Embryonic facial prominence (tissue), 1 donor: ENCODE measurements around the gene KYNU.

Experiments
- DNase-seq: peaks from one replicate; pipeline ENCODE4 v3.0.0-alpha.2; 2016; ENCODE audit errors: extremely low spot score

KYNU gene

GRCh38 chr2:142961202-142961601 is 83.7 kb downstream of the KYNU start:
- no peak for DNase-seq

DNA sequence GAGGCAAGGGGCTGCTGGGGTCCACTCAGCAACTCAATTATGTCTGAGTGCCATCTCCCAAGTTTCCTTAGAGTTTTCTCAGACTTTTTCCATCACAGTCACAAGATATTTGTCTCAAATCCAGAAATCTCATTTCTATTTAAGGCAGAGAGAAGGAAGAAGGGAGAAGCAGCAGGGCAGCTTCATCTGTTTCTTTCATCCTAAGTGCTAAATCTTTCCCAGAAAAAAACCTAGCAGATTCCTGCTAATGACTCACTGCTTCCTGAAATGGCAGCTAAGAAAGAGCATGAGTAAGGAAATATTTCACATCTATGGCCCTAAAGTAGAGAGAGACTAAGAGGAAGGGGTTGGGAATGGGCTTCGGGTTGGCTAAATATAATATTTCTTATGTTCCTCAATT is 88.0 kb downstream of the KYNU start:
- DNase-seq = no peak

DNA sequence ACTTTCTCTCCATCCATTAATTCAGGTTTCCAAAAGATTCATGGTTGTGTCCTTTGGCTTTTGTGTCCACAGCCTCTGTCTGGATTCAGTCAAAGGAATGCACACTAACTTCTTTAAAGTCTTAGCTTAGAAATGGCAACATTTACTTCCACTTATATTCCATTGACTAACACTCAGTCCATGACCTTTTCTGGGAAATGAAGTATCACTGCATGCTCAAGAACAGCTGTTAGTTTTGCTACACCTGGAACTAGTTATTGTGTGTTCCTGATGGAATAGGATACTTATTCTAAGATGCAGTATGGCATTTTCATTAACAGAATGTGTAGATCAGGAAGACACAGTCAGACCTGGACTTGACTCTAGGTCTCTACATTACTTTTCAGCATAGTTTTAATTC is 88.8 kb downstream of the KYNU start:
- DNase-seq = no peak

DNA sequence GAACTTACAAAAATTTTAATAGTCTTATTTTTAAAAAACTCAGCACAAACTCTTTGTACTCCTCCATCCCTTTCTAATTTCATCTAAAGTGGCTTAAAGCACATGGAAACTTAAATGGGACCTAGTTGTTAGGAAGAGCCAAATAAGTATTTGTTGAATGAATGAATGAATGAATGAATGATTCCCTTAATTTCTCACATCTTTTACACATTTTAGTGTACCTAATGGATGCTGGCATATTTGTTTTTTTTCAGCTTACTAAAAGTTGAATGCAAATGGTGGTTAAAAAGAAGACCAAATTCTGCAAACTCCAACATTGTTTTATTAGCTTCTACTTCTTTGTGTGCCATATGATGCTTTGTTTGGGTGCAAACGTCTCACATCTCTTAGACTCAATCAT is 89.6 kb downstream of the KYNU start:
- no peak for DNase-seq

GRCh38 chr2:142973160-142973821 is 95.8 kb downstream of the KYNU start:
- DNase-seq = no peak

GRCh38 chr2:142973822-142974207 is 96.4 kb downstream of the KYNU start:
- DNase-seq = no peak

DNA sequence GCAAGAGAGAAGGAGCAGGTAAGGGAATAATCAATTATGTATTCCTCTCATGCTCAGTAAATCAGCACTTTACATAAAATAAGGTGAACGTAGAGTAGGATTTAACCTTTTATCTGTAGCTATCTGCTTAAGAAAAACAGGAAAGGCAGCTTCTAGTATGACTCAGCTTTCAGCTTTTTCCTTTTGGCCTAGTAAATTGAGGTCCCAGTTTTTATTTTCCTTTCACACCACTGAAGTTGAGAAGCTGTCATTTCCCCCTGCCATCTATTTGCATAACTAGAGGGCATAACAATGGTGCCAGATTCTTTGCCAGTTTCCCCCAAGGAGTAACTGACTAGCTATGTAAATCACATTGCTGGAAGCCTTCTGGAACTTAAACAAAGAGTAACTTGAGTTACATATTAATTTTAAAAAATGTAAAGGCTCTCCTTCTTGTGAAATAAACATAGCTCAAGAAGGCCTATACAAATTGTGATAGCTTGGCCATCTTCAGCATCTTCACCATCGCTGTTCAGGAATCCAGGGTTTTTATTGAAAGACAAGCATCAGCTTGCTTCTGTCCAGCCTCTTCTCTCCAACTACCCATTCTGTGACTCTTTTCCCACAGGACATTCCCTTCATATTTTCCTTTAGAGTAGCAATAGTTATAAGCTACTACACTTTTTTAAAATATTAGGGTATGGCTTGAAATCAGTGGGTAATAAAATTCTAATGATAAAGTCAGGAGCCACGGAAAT is 97.0 kb downstream of the KYNU start:
- peak; percentile 7 for DNase-seq

DNA sequence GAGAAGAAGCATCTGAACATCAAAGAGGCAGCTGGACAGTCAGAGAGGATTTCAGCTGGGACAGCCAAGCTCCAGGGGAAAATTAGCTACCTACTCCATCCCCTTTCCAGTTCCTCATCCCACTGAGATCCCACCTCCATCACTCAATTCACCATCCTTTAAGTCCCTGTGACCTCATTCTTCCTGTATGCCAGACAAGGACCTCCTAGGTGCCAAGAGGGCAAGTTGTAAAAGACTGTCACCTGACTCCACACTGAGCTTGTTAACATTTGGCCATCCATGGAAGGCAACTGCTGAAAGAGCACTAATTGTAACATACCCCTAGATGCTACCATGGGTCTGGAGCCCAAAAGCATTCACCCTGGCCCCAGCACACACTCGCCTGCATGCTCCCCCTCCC is 97.8 kb downstream of the KYNU start:
- no peak for DNase-seq

DNA sequence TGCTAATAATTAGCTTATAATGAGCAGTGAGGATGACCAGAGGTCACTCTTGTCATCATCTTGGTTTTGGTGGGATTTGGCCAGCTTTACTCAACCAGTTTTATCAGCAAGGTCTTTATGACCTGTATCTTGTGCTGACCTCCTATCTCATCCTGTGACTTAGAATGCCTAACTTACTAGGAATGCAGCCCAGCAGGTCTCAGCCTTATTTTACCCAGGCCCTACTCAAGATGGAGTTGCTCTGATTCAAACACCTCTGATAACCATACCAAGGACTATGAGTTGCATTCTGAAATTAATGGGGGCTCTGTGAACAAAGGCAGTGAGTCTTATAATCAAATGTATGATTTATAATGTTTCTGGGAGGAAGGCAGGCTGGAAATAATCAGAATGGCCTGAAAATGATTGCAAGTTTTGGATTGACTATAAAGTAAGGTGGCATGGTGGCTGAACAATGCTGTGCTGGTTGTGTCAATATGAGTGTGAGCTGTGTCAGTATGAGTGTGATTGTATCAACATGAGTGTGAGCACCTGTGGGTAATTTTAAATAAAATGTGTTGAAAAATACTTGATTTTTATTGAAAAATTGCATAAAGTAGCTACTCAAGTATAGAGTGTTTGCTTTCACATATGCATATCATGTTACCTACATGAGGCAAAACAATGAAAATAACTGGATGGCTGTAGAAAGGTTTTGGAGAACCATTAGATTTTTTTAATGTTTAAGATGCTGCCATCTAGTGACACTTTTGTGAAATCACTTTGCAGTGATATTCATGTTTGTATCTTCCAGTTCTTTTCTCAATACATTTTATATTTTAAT is 103.0 kb downstream of the KYNU start:
- DNase-seq = peak; percentile 19

- DNase-seq = no peak
Observed at GRCh38 chr2:142981069-142981378, 103.6 kb downstream of the KYNU start.

- no peak for DNase-seq
Observed at GRCh38 chr2:142981756-142982155, 104.3 kb downstream of the KYNU start.

DNA sequence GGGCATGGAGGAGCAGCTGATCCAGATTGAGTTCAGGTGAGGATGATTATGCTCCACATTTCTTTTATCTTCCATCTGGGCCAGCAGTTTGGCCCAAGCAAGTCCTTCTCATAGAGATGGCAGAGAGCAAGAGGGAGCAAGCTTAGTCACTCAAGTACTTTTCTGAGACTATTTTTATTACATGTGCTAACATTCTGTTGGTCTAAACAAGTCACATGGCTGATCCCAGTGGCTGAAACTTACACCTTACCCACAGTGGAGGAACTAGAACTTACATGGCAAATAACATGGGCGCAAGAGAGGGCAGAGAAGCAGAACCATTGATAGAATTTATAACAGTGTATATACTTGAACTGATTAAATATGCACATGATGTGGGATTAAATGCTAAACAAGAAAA is 105.7 kb downstream of the KYNU start:
- DNase-seq = no peak

GRCh38 chr2:142984657-142985056 is 107.2 kb downstream of the KYNU start:
- DNase-seq = no peak

DNA sequence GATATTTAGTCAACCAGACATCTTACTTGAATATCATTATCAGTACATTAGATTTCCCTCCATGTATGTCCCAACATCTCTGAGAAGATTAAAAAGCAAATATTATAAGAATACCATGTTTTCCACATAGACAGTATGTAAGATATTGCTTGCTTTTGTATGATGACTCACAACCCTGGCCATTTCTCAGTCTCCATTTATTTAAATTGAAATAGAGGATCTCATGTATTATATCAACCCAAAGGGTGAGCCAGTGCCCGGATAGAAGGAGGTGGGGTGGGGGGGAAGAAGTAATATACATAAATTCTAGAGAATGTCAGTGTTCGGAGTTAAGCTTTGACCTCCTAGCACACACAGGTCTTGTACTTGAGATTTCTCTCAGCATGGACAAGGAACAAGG is 109.6 kb downstream of the KYNU start:
- DNase-seq = no peak

DNA sequence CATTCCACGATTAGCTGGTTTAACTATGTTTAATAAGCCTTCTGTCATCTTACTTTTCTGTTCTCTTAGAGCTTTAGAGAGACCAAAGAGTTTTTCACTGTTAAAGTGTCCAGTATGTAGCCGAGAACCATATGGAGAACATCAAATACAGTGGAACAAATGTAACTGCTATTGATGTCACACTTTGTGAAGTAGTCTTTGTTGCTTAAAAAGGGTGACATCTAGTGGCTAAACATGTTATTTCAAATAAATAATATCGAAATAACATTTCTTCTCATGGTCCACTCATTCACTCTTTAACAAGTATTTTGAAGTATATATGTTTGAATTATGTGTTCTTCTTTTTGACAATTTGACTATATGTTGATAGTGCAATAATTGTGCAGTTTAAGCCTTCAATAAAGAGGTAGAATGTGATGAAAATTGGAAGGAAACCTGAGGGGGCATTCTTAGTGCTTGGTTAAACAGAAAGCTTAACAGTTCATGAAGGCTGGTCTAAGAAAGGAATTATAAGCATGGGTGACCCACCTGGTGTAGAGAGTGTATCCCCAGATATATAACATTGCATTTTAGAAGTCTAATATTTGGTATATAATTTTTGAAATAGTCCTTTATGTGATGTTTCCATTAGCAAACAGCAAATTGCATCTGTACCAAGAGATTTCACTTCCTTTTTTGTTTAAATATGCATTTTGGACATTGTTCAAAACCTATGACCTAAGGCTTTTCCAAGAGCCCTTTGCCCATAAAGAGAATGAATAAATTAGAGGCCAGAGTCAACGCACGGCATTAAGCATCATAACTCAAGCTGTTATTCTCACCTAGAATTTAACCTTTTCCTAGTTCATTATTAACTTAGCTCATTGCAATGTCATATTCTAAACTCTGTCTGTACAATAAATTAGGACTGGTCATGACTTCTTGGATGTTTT is 112.1 kb downstream of the KYNU start:
- peak; percentile 64 for DNase-seq

DNA sequence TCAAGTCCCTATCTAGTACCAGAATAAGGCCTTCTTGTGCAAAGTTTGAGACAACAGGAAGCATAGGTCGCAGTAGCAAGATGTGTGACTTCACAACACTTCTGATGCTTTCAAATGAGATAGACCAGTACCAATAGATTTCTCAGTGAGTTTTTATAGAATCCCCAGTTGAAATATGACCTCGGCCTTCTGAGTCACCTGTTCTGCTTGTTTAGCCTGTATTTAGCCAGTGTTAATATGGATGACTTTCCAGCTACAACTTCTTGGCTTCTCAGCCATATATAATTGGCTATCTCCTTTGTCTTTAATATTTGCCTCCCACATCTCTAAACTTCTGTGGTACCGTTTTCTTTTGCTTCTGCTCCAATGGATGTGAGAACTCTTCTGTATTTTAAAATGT is 113.8 kb downstream of the KYNU start:
- no peak for DNase-seq

GRCh38 chr2:142992840-142993239 is 115.4 kb downstream of the KYNU start:
- DNase-seq = no peak

DNA sequence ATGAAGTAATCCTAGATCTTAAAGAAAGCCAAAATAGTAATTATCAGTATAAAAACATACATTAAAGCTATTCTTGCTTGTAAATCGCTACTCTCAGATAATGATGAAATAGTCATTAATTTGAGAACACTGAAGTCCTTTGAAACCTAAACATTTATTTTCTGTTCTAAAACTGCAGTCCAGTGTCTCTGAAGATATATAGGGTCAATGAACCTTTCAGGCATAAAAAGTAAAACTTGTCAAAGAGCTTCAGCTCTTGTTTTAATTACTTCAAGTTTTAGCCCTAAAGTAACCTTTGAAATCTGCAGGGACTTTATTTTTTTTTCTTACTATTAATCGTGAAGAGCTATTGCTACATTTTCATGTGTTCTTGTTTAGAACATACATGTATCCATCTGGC is 116.3 kb downstream of the KYNU start:
- no peak for DNase-seq

DNA sequence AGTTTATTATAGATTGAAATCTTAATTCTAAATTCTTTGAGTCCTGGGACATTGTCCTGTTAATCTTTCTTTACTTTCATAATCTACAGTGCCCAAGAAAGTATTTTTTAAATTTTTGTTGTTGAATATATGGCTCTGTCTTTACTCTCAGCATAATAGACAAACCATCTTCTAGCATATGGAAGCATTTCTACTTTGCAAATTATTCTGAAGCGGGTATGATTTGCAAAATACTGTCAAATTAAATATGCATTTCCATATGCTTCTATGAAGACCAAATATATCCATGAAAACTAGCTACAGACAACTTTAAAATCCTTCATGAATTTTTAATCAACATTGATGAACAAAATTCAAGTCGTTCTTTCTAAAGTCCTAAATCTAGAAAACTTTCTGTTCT is 117.2 kb downstream of the KYNU start:
- DNase-seq = no peak

- no peak for DNase-seq
Observed at GRCh38 chr2:142997231-142997630, 119.8 kb downstream of the KYNU start.

- no peak for DNase-seq
Observed at GRCh38 chr2:143000599-143000998, 123.1 kb downstream of the KYNU start.

- DNase-seq = no peak
Observed at GRCh38 chr2:143001501-143001900, 124.0 kb downstream of the KYNU start.
